CD14-positive monocyte (primary cell): ENCODE measurements around the gene TMEM178B. TPM values are rescaled to one million over a fixed set of nuclear protein-coding genes. Genes with fewer than 3 reads are reported as not detected.

Experiments used
- DNase-seq, 3 donors: peaks; one replicate each; pipeline ENCODE4 v3.0.0-alpha.2; 2011 to 2022
- H2AFZ ChIP-seq: 2 replicates; pipeline ENCODE4 v1.6.0; 2012; ENCODE audit warnings: mild to moderate bottlenecking, low read depth, low read length, inconsistent platforms; ENCODE audit not compliant: insufficient read depth, poor library complexity, severe bottlenecking
- H3K27ac ChIP-seq, 2 donors: 1 replicate in 1 of 2; 2 replicates in 1 of 2; pipeline ENCODE4 v1.5.1; 2012 to 2013; ENCODE audit warnings: low read length in 2 of 2, control low read depth in 1 of 2, inconsistent platforms in 1 of 2, low read depth in 1 of 2, mild to moderate bottlenecking in 1 of 2
- H3K27me3 ChIP-seq, 2 donors: one replicate each; pipeline versions ENCODE4 v1.6.0 to v1.6.1; 2011 to 2013; ENCODE audit warnings: low read length in 2 of 2; ENCODE audit not compliant: control insufficient read depth in 2 of 2, insufficient read depth in 2 of 2
- H3K36me3 ChIP-seq, 2 donors: replicated peaks in 1 of 2; 1 replicate in 1 of 2; 2 replicates in 1 of 2; pipeline versions ENCODE4 v1.5.1 to v1.6.1; 2012 to 2013; ENCODE audit warnings: low read length in 2 of 2, control low read depth in 1 of 2, inconsistent platforms in 1 of 2, mild to moderate bottlenecking in 1 of 2; ENCODE audit not compliant: insufficient read depth in 2 of 2, control insufficient read depth in 1 of 2
- H3K4me1 ChIP-seq, 2 donors: 1 replicate in 1 of 2; 2 replicates in 1 of 2; pipeline versions ENCODE4 v1.5.1 to v1.6.1; 2012 to 2013; ENCODE audit warnings: low read length in 2 of 2, control low read depth in 1 of 2, inconsistent platforms in 1 of 2, mild to moderate bottlenecking in 1 of 2, moderate library complexity in 1 of 2; ENCODE audit not compliant: insufficient read depth in 2 of 2, control insufficient read depth in 1 of 2
- H3K4me2 ChIP-seq: replicated peaks from 2 replicates; pipeline ENCODE3; 2012; ENCODE audit warnings: low read length, moderate library complexity, mild to moderate bottlenecking; ENCODE audit not compliant: poor library complexity, severe bottlenecking; ENCODE audit errors: extremely low read depth
- H3K4me3 ChIP-seq, 3 experiments: fragments of 200-600 bp in 1 of 3; sonication (generic) in 1 of 3; replicated peaks in 1 of 3; 1 replicate in 2 of 3; 2 replicates in 1 of 3; pipeline ENCODE4 v1.5.1; 2011 to 2013; ENCODE audit warnings: low read length in 3 of 3, mild to moderate bottlenecking in 3 of 3, control low read depth in 2 of 3, low read depth in 2 of 3, inconsistent platforms in 1 of 3, moderate library complexity in 1 of 3
- H3K79me2 ChIP-seq: 2 replicates; pipeline ENCODE4 v1.6.0; 2012; ENCODE audit warnings: mild to moderate bottlenecking, control low read depth, inconsistent platforms, low read length, moderate library complexity; ENCODE audit not compliant: insufficient read depth
- H3K9ac ChIP-seq: 2 replicates; pipeline ENCODE4 v1.6.0; 2017; ENCODE audit warnings: low read length, mild to moderate bottlenecking; ENCODE audit not compliant: insufficient read depth, poor library complexity, severe bottlenecking
- H3K9me3 ChIP-seq, 2 donors: replicated peaks in 1 of 2; 1 replicate in 1 of 2; 2 replicates in 1 of 2; pipeline versions ENCODE4 v1.5.1 to v1.6.1; 2012 to 2013; ENCODE audit warnings: low read length in 2 of 2, control low read depth in 1 of 2; ENCODE audit not compliant: control insufficient read depth in 1 of 2, insufficient read depth in 1 of 2
- H4K20me1 ChIP-seq: 2 replicates; pipeline ENCODE4 v1.6.0; 2012; ENCODE audit warnings: mild to moderate bottlenecking, low read length, control low read depth, moderate library complexity; ENCODE audit not compliant: insufficient read depth
- H3K27ac Mint-ChIP-seq, 7 donors: one replicate each; pipeline ENCODE4 v1.8.0; 2020; ENCODE audit warnings: mild to moderate bottlenecking in 7 of 7, mixed read lengths in 7 of 7, moderate library complexity in 6 of 7, inconsistent platforms in 2 of 7
- H3K27me3 Mint-ChIP-seq, 3 donors: one replicate each; pipeline ENCODE4 v1.8.0; 2021 to 2022; ENCODE audit warnings: low read depth in 3 of 3, mild to moderate bottlenecking in 3 of 3, mixed read lengths in 3 of 3, moderate library complexity in 3 of 3, inconsistent platforms in 1 of 3
- H3K36me3 Mint-ChIP-seq, 2 donors: one replicate each; pipeline ENCODE4 v1.8.0; 2020; ENCODE audit warnings: mixed read lengths in 2 of 2, inconsistent platforms in 1 of 2, mild to moderate bottlenecking in 1 of 2
- H3K4me1 Mint-ChIP-seq: one replicate; pipeline ENCODE4 v1.8.0; 2020; ENCODE audit warnings: mild to moderate bottlenecking, mixed read lengths
- H3K4me3 Mint-ChIP-seq, 2 donors: one replicate each; pipeline ENCODE4 v1.8.0; 2020; ENCODE audit warnings: mild to moderate bottlenecking in 2 of 2, mixed read lengths in 2 of 2, moderate library complexity in 1 of 2
- H3K9me3 Mint-ChIP-seq, 7 donors: one replicate each; pipeline ENCODE4 v1.8.0; 2020 to 2022; ENCODE audit warnings: mixed read lengths in 7 of 7, mild to moderate bottlenecking in 6 of 7, moderate library complexity in 6 of 7, inconsistent platforms in 2 of 7
- CTCF ChIP-seq: fragments of 200-600 bp; IDR thresholded peaks from one replicate; pipeline ENCODE4 v1.8.0; 2022; ENCODE audit warnings: antibody characterized with exemption, mild to moderate bottlenecking
- WGBS: methylation state at CpG from one replicate; pipeline ENCODE4 v1.1.5; 2013; ENCODE audit warnings: missing lambda C conversion rate; ENCODE audit not compliant: insufficient coverage; 5-methylcytosine and 5-hydroxymethylcytosine counted together
- intact Hi-C, 2 donors: fragments of 100-400 bp; cut with micrococcal nuclease; formaldehyde crosslinking; loops; one replicate each; pipeline versions ENCODE4 v1.15.0 to v1.15.1; 2023
- polyA plus RNA-seq, 3 donors: library from polyadenylated mRNA; depleted of rRNA in 1 of 3; unstranded in 2 of 3; stranded (reverse) in 1 of 3; fragments of 300-500 nt in 2 of 3; fragments of >200 nt in 1 of 3; fragmentation: Illumina TruSeq in 2 of 3; gene quantifications; 1 replicate in 2 of 3; 2 replicates in 1 of 3; pipeline ENCODE4 v1.2.3, GENCODE V29; 2012 to 2021

TMEM178B gene
- polyA plus RNA-seq, 3 donors: not detected

- Histone ChIP-seq H4K20me1 (no peaks in the 10 kb centered on the region), H2AFZ (no peak overlapping the region), H3K27me3 (no peaks in the 10 kb centered on the region), H3K27ac (no peak overlapping the region), H3K4me2 (no peak overlapping the region), H3K9ac (no peak overlapping the region), H3K9me3 (no peaks in the 10 kb centered on the region), H3K79me2 (no peaks in the 10 kb centered on the region), H3K4me1 (no peaks in the 10 kb centered on the region), H3K4me3 (no peak overlapping the region), H3K36me3 (no peaks in the 10 kb centered on the region)
- Mint-ChIP-seq H3K4me3 (no peak overlapping the region), H3K27ac (no peak overlapping the region), H3K27me3 (peaks cover 4 to 8% (median 5%) of the 10 kb centered on the region in 3 donors), H3K4me1 (no peaks in the 10 kb centered on the region), H3K9me3 (peaks cover 0 to 4% (median 0%) of the 10 kb centered on the region in 7 donors), H3K36me3 (no peaks in the 10 kb centered on the region)
- intact Hi-C loops: no loop called here
- DNase-seq: no peak
- WGBS: 95% methylated on average over 2 of the region's 2 CpGs
- TF ChIP-seq CTCF: no peak
Measured at GRCh38 chr7:141464551-141464950, 390.7 kb downstream of the TMEM178B start.

- peaks cover 4 to 11% (median 5%) of the 10 kb centered on the region in 3 donors for H3K27me3 Mint-ChIP-seq
- Histone ChIP-seq H3K4me2 (no peak overlapping the region), H3K27ac (no peak overlapping the region), H3K4me3 (no peak overlapping the region), H3K9ac (no peak overlapping the region), H3K9me3 (no peaks in the 10 kb centered on the region), H4K20me1 (no peaks in the 10 kb centered on the region), H2AFZ (no peak overlapping the region), H3K27me3 (no peaks in the 10 kb centered on the region), H3K36me3 (no peaks in the 10 kb centered on the region), H3K4me1 (no peaks in the 10 kb centered on the region), H3K79me2 (no peaks in the 10 kb centered on the region)
- intact Hi-C loops: no loop called here
- TF ChIP-seq CTCF: no peak
- no peaks in the 10 kb centered on the region for H3K4me1 Mint-ChIP-seq
- H3K4me3 Mint-ChIP-seq: no peak overlapping the region
- WGBS: 80% methylated on average over 1 of the region's 4 CpGs
- peaks cover 0 to 4% (median 0%) of the 10 kb centered on the region in 7 donors for H3K9me3 Mint-ChIP-seq
- DNase-seq: no peak
- no peaks in the 10 kb centered on the region for H3K36me3 Mint-ChIP-seq
- no peak overlapping the region for H3K27ac Mint-ChIP-seq
Measured at GRCh38 chr7:141466151-141466904, 392.5 kb downstream of the TMEM178B start.
